ENCODE measurements around the gene TSKS. TPM values are rescaled to one million over a fixed set of nuclear protein-coding genes. Genes with fewer than 3 reads are reported as not detected.

TSKS gene
- total RNA-seq, 4 donors from 2014 or later = 0.73 to 4.2 TPM; not detected in 2

- 67 to 76% methylated on average over 3 of the region's 3 CpGs for WGBS, 2 donors (ENCODE audit: low coverage in 1 of 2)
Measured at GRCh38 chr19:49716154-49716553, 47.0 kb downstream of the TSKS start.

GRCh38 chr19:49713236-49713845 is 49.8 kb downstream of the TSKS start:
- no peaks in the 10 kb centered on the region for H3K36me3 ChIP-seq
- no peaks in the 10 kb centered on the region for H3K4me1 ChIP-seq
- H3K27me3 ChIP-seq = no peaks in the 10 kb centered on the region
- ATAC-seq = no peak
- H3K9me3 ChIP-seq = no peaks in the 10 kb centered on the region
- no peak for TF ChIP-seq POLR2AphosphoS5 (IDR thresholded peaks at IDR 0.05)
- no peak for TF ChIP-seq POLR2A (IDR thresholded peaks at IDR 0.05)
- no peak for TF ChIP-seq CTCF (IDR thresholded peaks at IDR 0.05)
- no peak for TF ChIP-seq EP300 (IDR thresholded peaks at IDR 0.05)
- 83 to 100% methylated on average over 2 of the region's 8 CpGs for WGBS, 2 donors (ENCODE audit: low coverage in 1 of 2)
- no peak overlapping the region for H3K4me3 ChIP-seq
- no peak overlapping the region for H3K27ac ChIP-seq

More at GRCh38 chr19:49716154-49716553, 47.0 kb downstream of the TSKS start:
- TF ChIP-seq POLR2AphosphoS5 (IDR thresholded peaks at IDR 0.05) (no peak), EP300 (IDR thresholded peaks at IDR 0.05) (no peak), CTCF (IDR thresholded peaks at IDR 0.05) (no peak), POLR2A (IDR thresholded peaks at IDR 0.05) (no peak)
- Histone ChIP-seq H3K9me3 (no peaks in the 10 kb centered on the region), H3K4me1 (no peaks in the 10 kb centered on the region), H3K4me3 (no peak overlapping the region), H3K36me3 (no peaks in the 10 kb centered on the region), H3K27me3 (no peaks in the 10 kb centered on the region), H3K27ac (no peak overlapping the region)
- no peak for ATAC-seq

- no peaks in the 10 kb centered on the region for H3K9me3 ChIP-seq
- H3K36me3 ChIP-seq = no peaks in the 10 kb centered on the region
- H3K4me1 ChIP-seq = no peaks in the 10 kb centered on the region
- H3K4me3 ChIP-seq = no peak overlapping the region
- peak; percentile 51 for ATAC-seq
- WGBS, 2 donors (ENCODE audit: low coverage in 1 of 2) = 37 to 69% methylated on average over 11 to 14 of the region's 20 CpGs
- no peaks in the 10 kb centered on the region for H3K27me3 ChIP-seq
- no peak overlapping the region for H3K27ac ChIP-seq
- TF ChIP-seq POLR2AphosphoS5 (IDR thresholded peaks at IDR 0.05) (no peak), EP300 (IDR thresholded peaks at IDR 0.05) (no peak), CTCF (IDR thresholded peaks at IDR 0.05) (no peak), POLR2A (IDR thresholded peaks at IDR 0.05) (no peak)
Measured at GRCh38 chr19:49712397-49712859, 50.7 kb downstream of the TSKS start.

GRCh38 chr19:49710372-49710951 is 52.6 kb downstream of the TSKS start:
- WGBS, 2 donors (ENCODE audit: low coverage in 1 of 2) = 78 to 86% methylated on average over 6 to 20 of the region's 20 CpGs
- no peak for ATAC-seq

More at GRCh38 chr19:49710372-49710951, 52.6 kb downstream of the TSKS start:
- H3K4me3 ChIP-seq = no peak overlapping the region
- H3K9me3 ChIP-seq = no peaks in the 10 kb centered on the region
- H3K4me1 ChIP-seq = no peaks in the 10 kb centered on the region
- no peak overlapping the region for H3K27ac ChIP-seq
- H3K27me3 ChIP-seq = no peaks in the 10 kb centered on the region
- H3K36me3 ChIP-seq = no peaks in the 10 kb centered on the region
- TF ChIP-seq POLR2A (IDR thresholded peaks at IDR 0.05) (no peak), EP300 (IDR thresholded peaks at IDR 0.05) (no peak), CTCF (IDR thresholded peaks at IDR 0.05) (no peak), POLR2AphosphoS5 (IDR thresholded peaks at IDR 0.05) (no peak)
